ENCODE measurements around the gene KPNA4.

- TF ChIP-seq CTCF (IDR thresholded peaks at IDR 0.05; ENCODE audit: extremely low read depth in 1 of 2, insufficient read depth in 1 of 2, low read depth in 1 of 2, low read length in 2 of 2) (no peak), EZH2 (IDR thresholded peaks at IDR 0.05; ENCODE audit: borderline replicate concordance, low read depth, low read length, severe bottlenecking) (no peak), POLR2AphosphoS5 (IDR thresholded peaks at IDR 0.05; ENCODE audit: insufficient read depth, low read depth, low read length) (peak; percentile 68), MAX (IDR thresholded peaks at IDR 0.05; ENCODE audit: insufficient read depth, insufficient read length) (peak; percentile 65), POLR2A (IDR thresholded peaks at IDR 0.05; ENCODE audit: low read depth, low read length) (peak; percentile 70)
Observed at GRCh38 chr3:160565442-160566403, at the start of gene KPNA4.
